ENCODE results near the gene OR52E2. TPM values are rescaled to one million over a fixed set of nuclear protein-coding genes. Genes with fewer than 3 reads are reported as not detected.

The OR52E2 gene
- polyA plus RNA-seq, 1 donor (not counting 4 experiments of a cell fraction or from before 2014, with no cell fraction given) = not detected

GRCh38 chr11:5046226-5046625 lies 13.2 kb downstream of the OR52E2 start, which contains the start of gene OR52J3:
TSS of gene OR52J3 (plus strand) at chr11:5046526. CDS start at chr11:5046526, 0 bp downstream.
- Histone ChIP-seq H3K9ac (ENCODE audit: control insufficient read depth, extremely low read depth, insufficient read depth, low read length) (no peak within 1 kb of the TSS), H3K4me2 (ENCODE audit: control insufficient read depth, extremely low read depth, insufficient read depth, low read depth, low read length) (no peak within 1 kb of the TSS), H3K9me3 (ENCODE audit: control insufficient read depth, low read depth, low read length) (no peaks in the 10 kb centered on the region), H3K79me2 (ENCODE audit: control insufficient read depth, insufficient read depth, low read length) (no peaks in the 10 kb centered on the region), H2AFZ (ENCODE audit: control insufficient read depth, low read length) (no peak within 1 kb of the TSS), H4K20me1 (ENCODE audit: control insufficient read depth, extremely low read depth, insufficient read depth, low read length) (no peaks in the 10 kb centered on the region), H3K36me3 (ENCODE audit: control insufficient read depth in 2 of 2, extremely low read depth in 1 of 2, insufficient read depth in 2 of 2, low read length in 2 of 2) (no peaks in the 10 kb centered on the region), H3K4me3 (ENCODE audit: control insufficient read depth in 2 of 3, extremely low read depth in 1 of 3, insufficient read depth in 2 of 3, low read depth in 1 of 3, low read length in 3 of 3) (no peak within 1 kb of the TSS), H3K4me1 (ENCODE audit: control insufficient read depth, extremely low read depth, insufficient read depth, low read length) (no peaks in the 10 kb centered on the region), H3K9me1 (ENCODE audit: control insufficient read depth, extremely low read depth, insufficient read depth, low read length) (no peaks in the 10 kb centered on the region), H3K27me3 (ENCODE audit: control insufficient read depth, extremely low read depth, insufficient read depth, low read length) (no peaks in the 10 kb centered on the region), H3K27ac (ENCODE audit: control insufficient read depth, insufficient read depth, low read length) (no peak within 1 kb of the TSS)
- TF ChIP-seq CTCF (optimal IDR thresholded peaks at IDR 0.05 in 1 of 3, IDR thresholded peaks at IDR 0.05 in 1 of 3, conservative IDR thresholded peaks at IDR 0.05 in 1 of 3; ENCODE audit: extremely low read depth in 1 of 3, insufficient read depth in 2 of 3, low read length in 3 of 3) = no peak
- DNase-seq (ENCODE audit: low read depth, low spot score) (no peak), FAIRE-seq (no peak)
- dilution Hi-C loops (cut with MboI; ENCODE audit: extremely low pct_ligation_motif_present, low sequenced_read_pairs) = no loop called here

DNA sequence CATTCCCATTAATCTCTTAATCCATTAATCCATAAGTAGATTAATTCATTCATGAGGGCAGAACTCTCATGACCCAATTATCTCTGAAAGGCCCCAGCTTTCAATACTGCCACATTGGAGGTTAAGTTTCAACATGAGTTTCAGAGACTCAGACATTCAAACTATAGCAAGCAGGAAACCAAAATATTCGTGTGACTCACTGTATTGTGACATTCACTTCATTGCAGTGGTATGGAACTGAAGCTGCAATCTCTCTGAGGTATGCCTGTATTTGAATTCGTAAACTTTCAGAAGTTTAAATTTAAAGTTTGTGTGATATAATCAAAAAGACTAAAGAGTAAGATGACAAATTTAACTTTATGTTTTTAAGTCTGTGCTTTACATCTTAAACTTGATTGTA lies 16.0 kb downstream of the OR52E2 start:
- H4K20me1 ChIP-seq (ENCODE audit: control insufficient read depth, extremely low read depth, insufficient read depth, low read length) = no peaks in the 10 kb centered on the region
- no peaks in the 10 kb centered on the region for H3K9me1 ChIP-seq (ENCODE audit: control insufficient read depth, extremely low read depth, insufficient read depth, low read length)
- FAIRE-seq = no peak
- no peak for TF ChIP-seq CTCF (optimal IDR thresholded peaks at IDR 0.05 in 1 of 3, IDR thresholded peaks at IDR 0.05 in 1 of 3, conservative IDR thresholded peaks at IDR 0.05 in 1 of 3; ENCODE audit: extremely low read depth in 1 of 3, insufficient read depth in 2 of 3, low read length in 3 of 3)
- no peak for TF ChIP-seq EZH2 (IDR thresholded peaks at IDR 0.05; ENCODE audit: low read length)
- no peaks in the 10 kb centered on the region for H3K36me3 ChIP-seq (ENCODE audit: control insufficient read depth in 2 of 2, extremely low read depth in 1 of 2, insufficient read depth in 2 of 2, low read length in 2 of 2)
- no peaks in the 10 kb centered on the region for H3K4me1 ChIP-seq (ENCODE audit: control insufficient read depth, extremely low read depth, insufficient read depth, low read length)
- no peak overlapping the region for H2AFZ ChIP-seq (ENCODE audit: control insufficient read depth, low read length)
- H3K4me2 ChIP-seq (ENCODE audit: control insufficient read depth, extremely low read depth, insufficient read depth, low read depth, low read length) = no peak overlapping the region
- DNase-seq (ENCODE audit: low read depth, low spot score) = no peak
- no peak overlapping the region for H3K4me3 ChIP-seq (ENCODE audit: control insufficient read depth in 2 of 3, extremely low read depth in 1 of 3, insufficient read depth in 2 of 3, low read depth in 1 of 3, low read length in 3 of 3)
- no peaks in the 10 kb centered on the region for H3K27me3 ChIP-seq (ENCODE audit: control insufficient read depth, extremely low read depth, insufficient read depth, low read length)
- no peaks in the 10 kb centered on the region for H3K9me3 ChIP-seq (ENCODE audit: control insufficient read depth, low read depth, low read length)
- no peaks in the 10 kb centered on the region for H3K79me2 ChIP-seq (ENCODE audit: control insufficient read depth, insufficient read depth, low read length)
- dilution Hi-C loops (cut with MboI; ENCODE audit: extremely low pct_ligation_motif_present, low sequenced_read_pairs) = no loop called here
- no peak overlapping the region for H3K9ac ChIP-seq (ENCODE audit: control insufficient read depth, extremely low read depth, insufficient read depth, low read length)
- H3K27ac ChIP-seq (ENCODE audit: control insufficient read depth, insufficient read depth, low read length) = no peak overlapping the region

Data from keratinocyte (primary cell).